HG03097 (cell line): ENCODE data around the gene ITPRID2.
"Not testable (repeated sequence)": the region's sequence is repeated elsewhere in the genome, so short reads cannot be mapped to it uniquely, and the experiment has no call there.

Experiments
- ATAC-seq: cut with Tn5 transposase; IDR thresholded peaks from one replicate; pipeline ENCODE4 v1.9.1; 2021; ENCODE audit not compliant: unreplicated experiment, low FRiP score

ITPRID2 gene

DNA sequence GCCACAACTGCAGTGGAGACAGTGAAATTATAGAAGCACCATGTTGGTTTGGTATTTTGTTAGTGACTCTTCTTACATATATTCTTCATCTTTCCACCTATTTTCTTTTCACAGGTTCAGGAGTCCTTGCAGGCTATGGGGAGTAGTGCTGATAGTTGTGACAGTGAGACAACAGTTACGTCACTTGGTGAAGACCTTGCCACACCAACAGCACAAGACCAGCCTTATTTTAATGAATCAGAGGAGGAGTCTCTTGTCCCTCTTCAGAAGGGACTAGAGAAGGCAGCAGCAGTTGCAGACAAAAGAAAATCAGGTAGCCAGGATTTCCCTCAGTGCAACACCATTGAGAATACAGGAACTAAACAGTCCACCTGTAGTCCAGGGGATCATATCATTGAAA, 23.6 kb downstream of the ITPRID2 start:
- no peak for ATAC-seq

DNA sequence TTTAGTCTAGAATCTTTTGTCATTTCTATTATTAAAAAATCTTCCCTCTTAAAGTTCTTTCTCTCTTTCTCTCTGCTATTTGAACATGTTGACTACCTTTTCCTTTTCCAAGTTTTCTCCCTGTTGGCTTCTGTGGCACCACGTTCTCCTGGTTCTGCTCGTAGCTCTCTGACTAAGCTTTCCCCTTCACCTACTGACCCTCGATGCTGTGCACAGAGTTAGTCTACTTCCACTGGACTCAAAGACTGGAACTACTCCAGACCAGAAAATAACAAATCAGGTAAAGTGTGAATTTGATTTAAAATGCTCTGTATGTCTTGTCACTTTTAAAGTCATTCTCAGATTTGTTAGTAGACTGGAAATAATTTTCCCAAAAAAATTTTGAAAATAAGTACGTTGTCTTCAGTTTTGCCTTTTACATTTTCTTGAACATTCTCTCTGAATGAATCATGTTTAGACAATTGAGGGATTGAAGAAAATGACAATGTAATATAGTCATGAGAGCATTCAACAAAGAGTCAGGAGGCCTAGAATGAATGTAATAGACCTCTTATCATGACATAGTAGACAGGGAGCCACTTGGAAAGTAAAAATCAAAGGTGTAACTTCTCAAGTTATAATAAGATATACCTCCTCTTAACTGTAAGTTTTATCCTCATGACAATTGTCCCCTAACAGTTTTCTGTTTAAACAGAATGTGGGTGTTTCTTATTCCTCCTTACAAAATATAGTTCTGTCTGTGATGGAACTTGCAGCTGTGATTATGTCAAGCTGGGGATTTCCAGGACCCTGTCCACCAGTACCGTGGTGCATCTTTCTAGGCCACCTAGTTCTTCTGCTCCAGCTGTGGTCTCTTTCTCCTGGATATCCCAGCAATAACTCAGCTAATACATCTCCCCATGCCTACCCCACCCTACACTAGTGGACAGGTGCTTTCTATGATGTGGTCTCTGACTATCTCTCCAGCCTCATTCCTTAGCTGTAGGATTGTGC, 25.5 kb downstream of the ITPRID2 start:
- ATAC-seq: no peak

DNA sequence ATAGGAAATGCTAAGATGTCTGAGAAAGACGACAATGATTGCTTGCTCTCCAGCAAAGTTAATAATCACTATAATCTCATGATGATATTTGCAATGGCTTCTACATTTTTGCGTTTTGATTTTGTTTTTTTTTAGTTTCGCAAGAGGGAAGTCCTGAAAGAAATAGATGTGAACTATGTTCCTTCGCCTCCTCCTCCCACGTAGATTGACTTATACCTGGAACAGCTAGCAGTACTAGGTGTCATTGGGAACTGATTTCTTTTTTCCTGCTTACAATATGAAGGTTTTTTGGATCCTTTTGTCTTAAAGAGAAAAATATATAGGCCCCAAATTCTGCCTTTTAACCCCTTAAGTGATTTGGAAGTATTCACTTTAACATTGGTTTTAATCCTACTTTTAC, 26.7 kb downstream of the ITPRID2 start:
- no peak for ATAC-seq

DNA sequence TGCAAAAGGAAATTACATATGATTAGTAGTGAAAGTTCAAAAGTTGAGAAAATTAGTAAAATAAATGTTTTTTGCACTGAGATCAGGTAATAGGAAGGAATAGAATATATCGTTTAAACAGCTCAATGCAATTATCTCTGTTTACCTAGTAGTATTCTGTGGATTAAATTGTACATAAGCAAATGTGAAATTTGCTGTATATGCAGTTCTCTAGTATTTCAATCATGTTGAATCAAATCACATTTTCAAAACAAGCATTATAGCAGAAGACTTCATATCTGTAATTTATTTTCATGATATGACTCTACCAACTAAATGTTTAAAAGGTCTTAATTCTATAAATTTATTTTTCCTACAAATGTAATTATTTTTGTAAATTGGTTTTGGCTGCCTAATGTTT, 31.6 kb downstream of the ITPRID2 start:
- ATAC-seq: no peak

DNA sequence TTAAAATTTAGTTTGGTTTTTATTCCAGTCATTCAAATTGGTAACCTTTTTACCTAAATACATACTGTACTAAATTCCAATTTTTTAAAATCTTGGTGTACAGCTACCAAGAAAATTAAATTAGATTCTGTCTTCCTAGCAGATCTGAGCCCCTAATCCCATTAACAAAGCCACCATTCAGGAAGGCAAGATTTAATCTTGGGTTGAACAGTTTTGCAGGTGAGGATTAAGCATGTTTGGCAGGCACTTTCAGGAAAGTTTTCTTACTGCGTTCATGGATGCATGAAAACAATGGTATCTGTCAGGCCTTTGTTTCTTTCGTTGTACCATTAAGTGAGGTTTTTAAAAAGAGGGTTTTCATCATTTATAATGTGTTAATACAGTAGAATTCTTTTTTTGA, 32.8 kb downstream of the ITPRID2 start:
- ATAC-seq: no peak

DNA sequence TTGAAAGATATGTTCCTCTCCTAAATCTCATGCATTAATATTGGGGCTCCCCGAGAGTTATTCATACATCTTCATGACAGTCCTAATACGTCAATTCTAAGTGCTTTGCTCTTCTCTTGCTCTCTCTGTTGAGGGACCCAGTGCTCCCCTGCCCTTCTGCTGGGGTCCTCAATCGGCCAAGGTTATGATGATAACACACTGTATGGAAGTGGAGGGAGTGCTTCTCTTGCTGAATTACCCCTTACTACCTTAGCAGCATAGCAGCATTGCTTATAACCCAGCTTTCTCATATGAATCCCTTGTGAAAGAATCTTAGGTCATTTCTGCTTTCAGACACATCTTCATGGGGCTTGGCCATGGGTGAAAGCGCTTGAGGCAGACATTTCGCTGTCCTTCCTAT, 43.2 kb downstream of the ITPRID2 start:
- ATAC-seq: no peak

DNA sequence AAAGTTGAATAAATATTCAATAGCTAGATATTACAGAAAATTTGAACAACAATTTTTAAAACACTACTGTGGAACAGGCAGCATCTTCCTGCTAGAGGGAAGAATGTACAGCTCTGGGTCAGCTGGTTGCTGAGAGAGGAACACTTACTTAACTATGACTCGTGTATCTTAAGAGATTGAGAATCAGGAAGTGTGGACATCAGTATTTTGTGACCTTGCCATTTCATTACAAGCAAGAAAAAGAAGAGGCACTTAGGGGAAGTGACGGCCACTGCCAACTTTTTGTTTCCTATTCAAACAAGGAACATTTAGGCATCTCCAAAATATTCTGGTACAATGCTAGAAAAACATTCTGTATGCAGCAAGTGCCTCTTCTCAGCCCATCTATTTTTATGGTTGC, 45.9 kb downstream of the ITPRID2 start:
- no peak for ATAC-seq

DNA sequence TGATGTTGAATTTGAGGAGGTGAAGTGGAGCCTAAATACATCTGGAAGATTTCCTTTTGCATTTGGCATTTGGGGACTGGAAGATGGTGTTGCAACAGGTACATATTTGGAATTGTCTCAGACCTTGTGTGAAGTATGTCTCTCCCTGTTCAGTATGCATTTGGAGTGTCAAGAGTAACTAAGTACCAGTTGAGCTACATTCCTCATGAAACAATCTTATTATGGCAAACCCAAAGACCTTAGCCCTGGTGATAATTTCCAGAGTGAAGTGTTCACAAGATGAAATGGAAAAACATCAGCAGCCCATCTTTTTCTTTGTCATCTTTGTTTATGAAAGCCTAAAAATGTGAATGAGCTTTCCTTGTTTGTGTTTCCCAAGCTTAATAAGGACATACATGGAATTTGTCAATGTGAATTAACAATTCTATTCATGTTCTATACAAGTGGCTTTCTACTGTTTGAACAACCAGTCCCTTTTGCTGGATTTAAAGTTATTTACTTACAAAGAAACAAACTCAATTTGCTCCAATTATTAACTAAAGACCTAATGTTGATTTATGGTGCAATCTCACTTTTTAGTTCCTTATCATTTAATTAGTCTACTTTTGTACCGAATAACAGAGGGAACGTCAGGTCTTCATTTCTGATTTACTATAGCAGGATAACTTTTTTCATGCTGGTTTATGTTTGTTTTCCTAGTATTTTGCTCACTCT, 52.0 kb downstream of the ITPRID2 start:
- no peak for ATAC-seq

DNA sequence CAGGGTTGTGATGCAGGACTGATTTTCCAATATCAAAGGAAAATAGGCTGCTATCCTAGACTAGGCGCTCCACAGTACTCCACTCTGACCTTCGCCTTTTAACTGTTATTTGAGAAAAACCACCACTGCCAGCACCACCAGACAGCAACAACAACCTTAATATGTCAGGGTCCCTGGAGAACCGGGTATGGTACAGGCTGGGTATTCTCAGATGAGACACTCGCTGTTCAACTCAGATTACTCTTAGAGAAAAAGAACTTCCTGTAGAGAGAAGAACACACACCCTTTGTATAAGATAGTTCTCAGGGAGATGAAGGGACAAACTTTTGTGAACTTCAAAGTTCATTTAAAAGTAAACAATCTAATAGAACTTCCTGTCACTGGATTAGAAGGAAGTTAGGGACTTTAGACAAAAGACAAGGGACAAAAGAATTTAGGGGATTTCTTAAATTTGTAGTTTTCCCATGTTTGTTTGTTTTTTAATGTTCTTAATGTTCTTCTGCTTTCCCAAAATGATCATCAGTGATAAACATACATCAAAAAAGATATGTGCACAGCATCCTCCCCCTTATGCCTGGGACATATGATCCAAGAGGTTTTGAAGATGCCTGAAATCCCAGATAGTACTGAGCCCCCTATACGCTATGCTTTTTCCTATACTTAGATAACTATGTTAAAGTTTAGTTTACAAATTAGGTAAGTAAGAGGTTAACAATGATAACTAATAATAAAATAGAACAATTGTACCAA, 52.8 kb downstream of the ITPRID2 start:
- no peak for ATAC-seq

DNA sequence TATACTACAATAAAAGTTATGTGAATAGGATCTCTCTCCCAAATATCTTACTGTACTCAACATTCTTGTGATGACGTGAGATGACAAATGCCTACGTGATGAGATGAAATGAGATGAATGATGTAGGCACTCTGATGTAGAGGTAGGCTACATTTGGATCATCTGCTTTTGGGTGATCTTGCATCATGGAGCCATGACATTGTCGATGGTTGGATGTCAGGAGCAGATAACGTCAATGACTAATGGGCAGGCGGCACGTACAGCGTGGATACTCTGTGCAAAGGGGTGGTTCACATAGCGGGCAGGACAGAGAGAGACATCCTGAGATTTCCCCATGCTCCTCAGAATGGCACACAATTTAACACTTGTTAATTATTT, 53.4 kb downstream of the ITPRID2 start:
- no peak for ATAC-seq

DNA sequence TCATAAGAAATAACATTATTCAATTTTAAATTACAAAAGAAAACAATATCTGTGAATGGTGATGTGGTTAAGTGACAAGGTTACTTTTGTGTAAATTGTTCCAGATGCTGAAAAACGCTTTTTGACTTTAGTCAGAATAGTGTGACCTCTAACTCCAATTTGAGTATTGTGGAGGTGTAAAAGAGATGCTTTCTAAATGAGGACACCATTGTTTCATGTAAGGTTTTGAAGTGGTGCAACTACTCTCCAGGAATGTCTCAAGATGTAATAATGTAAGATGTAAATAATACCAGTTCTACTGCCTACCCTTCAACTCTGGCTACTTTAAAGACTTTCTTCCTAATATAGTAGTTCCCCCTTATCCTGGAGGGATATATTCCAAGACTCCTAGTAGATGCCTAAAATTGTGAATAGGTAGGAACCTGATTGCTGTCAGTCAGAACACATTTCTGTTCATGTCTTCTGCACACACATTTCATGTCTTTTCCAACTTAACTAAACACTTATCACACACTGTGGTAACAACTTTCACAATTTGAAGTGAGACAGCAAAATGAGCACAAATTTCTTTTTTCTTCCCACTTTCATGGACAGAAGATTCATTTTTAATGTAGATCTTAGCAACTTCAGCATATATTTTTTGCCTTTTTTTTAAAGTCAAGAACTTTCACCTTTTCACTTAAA, 55.1 kb downstream of the ITPRID2 start:
- ATAC-seq: no peak

DNA sequence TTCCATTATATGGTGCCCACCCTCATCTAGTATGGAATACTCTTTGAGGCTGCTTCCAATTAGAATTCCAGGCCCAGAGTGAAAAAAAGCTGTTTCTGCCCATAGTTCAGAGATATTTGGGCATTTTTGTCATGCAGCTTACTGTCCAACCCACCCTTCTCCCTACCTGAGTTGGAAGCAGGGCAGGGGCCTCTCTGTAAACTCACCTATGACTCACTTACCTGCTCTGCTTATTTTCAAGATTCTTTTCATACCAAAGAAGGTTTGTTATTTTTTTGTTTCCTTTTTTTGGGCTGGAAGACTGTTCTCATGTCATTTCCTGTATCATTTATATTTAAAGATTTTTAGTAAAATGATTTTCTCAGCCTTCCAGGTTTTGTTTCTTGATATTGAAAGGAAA, 55.7 kb downstream of the ITPRID2 start:
- no peak for ATAC-seq

DNA sequence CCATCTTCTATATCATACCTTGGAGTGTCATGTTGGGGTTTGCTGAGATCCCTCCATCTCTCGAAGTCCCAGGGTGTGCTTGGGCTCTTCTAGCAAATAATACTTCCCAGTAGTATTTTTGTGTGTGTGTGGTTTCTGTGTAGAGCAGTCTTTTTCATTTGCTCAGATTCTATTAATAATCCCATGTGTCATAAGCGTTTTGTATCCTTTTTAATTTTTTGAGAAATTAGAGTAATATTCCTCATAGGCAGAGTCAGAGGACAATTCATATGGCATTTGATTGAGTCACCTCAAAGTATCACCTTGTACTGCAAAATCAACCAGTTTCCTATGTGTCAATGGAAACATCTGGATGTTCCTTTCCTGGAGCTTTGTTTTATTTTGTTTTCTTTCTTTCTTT, 56.7 kb downstream of the ITPRID2 start:
- ATAC-seq: no peak

DNA sequence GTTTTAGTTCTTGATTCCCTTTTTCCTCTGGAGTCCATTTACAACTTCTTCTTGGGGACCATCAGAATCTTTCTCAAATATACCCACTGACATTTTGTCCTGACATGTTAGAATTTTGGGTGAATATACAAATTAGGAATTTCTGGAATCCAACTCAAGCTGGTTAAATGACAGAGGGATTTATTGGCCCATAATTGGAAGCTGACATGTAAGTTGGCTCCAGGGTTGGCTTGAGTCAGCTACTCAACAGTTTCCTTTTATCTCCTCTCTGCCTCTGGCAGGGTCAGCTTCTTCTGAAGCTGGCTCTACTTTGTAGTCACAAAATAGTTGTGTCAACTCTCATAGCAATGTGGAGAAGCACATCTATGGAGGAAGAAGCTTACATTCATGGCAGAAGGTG, 57.5 kb downstream of the ITPRID2 start:
- no peak for ATAC-seq

DNA sequence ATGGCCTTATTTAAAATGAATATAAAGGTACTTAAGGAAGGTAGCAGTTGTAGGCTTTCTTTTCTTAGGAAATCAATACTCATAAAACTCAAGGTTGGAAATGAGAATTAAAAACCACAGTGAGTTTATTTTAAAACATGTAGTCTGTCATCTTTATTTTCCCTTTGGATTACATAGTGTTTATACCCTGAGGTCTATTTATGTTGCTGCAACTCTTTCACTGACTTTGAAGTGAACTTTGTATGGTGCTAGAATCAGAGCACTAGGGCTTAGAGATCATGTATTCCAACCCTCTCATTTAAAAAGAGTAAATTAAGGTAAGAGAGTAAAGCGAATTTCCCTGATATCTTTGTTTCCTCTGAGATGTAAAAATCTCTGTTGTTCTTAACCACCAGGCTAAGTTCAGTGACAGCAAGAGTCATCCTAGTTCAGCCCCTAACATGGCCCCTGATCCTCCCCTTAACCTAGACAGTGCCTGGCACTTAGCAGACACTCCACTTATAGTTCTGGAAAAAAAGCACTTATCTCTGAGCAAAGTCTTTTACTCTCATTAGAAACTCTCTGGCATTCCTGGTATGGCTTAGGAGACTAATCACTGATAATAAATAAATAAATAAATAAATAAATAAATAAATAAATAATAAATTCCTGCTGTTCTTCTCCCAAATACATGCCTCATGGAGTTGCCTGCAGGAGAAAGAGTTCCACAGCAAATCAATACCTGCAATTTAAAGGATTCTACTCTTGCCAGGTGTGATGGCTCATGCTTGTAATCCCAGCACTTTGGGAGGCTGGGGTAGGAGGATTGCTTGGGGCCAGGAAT, 61.1 kb downstream of the ITPRID2 start:
- no peak for ATAC-seq

DNA sequence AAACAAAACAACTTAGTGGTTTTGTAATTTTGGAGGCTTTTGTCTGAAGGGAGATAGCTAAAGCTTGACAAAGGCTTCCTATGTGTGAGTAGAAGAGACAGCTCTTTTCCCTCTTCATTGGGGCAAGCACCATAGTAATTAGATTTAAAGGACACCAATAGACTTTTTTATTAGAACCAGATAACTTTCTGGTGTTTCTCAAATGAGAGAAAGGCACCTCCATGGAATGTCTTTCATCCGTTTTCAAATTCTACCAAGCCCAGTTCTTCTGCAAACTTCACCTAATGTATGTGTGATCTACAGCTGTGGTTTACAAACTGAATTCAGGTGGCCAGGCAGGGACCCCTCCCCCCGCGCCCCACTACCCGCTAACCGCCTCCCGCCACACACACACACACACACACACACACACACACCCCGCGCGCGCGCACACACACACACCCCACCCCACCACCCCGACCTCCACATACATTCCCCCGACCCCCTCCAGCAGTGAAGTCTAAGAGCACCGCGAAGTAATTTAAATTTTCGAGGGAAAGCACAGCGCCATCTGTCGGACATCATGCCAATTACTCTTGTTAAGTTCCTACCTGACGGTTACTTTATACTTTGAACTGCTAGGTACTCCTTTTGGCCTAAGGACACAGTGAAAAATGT, 62.5 kb downstream of the ITPRID2 start:
- no peak for ATAC-seq

DNA sequence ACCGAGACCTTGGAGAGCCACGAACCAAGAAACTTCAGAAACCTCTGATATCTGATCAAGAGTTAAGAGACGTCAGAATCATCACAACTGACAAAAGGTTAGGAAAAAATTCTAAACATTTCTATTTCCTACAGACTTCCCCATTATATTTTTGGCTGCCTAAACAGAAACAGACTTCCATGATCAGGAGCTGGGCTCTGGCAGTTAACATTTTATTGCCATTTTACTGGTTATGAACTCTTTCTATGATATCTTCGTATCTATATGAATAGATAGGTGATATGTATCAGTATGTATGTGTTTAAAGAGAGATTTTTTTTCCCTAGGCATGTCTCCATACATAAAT, 63.0 kb downstream of the ITPRID2 start:
- ATAC-seq: no peak

DNA sequence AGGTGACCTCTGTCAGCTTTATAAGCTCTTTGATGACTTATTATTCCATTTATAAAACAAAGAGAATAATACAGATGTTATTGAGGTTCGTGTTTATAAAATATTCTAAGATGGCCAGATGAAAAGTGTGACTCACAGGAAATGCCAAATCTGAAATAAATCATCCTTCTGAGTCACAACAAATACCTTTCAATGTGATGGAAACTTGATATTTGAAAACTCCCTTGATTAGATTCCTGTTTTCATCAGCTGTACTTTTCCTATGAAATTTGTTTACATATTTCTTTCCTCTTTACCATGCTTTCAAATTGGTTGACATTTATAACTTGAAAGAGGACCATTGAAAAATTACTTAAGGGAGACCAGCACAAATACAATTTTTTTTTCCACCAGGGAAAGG, 63.5 kb downstream of the ITPRID2 start:
- no peak for ATAC-seq

DNA sequence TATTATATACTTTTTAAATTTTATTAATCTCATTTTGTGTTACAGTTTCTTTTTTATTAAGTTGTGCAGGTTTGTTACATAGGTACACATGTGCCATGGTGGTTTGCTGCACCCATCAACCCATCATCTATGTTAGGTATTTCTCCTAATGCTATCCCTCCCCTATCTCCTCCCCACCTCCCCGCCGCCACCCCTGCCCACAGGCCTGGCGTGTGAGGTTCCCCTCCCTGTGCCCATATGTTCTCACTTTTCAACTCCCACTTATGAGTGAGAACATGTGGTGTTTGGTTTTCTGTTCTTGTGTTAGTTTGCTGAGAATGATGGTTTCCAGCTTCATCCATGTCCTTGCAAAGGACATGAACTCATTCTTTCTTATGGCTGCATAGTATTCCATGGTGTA, 64.3 kb downstream of the ITPRID2 start:
- not testable (repeated sequence) for ATAC-seq
